Spinal cord (tissue), 10 donors: ENCODE measurements around the gene RPAP2. TPM values are rescaled to one million over a fixed set of nuclear protein-coding genes. Genes with fewer than 3 reads are reported as not detected.
A peak's percentile ranks its signal among the peaks of the same experiment; 100 is the strongest.
"Not testable (repeated sequence)": the region's sequence is repeated elsewhere in the genome, so short reads cannot be mapped to it uniquely, and the experiment has no call there.

Source experiments
- DNase-seq, 6 donors: peaks; one replicate each; pipeline versions ENCODE4 v3.0.0 to v3.0.0-alpha.2; 2013 to 2015; ENCODE audit warnings: low spot score in 6 of 6, low read depth in 4 of 6
- H3K27ac ChIP-seq: one replicate; pipeline ENCODE4 v1.5.1; 2013; ENCODE audit warnings: low read depth, low read length, control low read depth
- H3K27me3 ChIP-seq: one replicate; pipeline ENCODE4 v1.6.1; 2013; ENCODE audit warnings: low read length; ENCODE audit not compliant: control insufficient read depth, insufficient read depth
- H3K36me3 ChIP-seq: one replicate; pipeline ENCODE4 v1.6.1; 2013; ENCODE audit warnings: low read length; ENCODE audit not compliant: control insufficient read depth, insufficient read depth
- H3K4me1 ChIP-seq: one replicate; pipeline ENCODE4 v1.6.1; 2013; ENCODE audit warnings: low read length; ENCODE audit not compliant: control insufficient read depth, insufficient read depth
- H3K4me3 ChIP-seq: one replicate; pipeline ENCODE4 v1.5.1; 2013; ENCODE audit warnings: low read depth, low read length, control low read depth
- H3K9me3 ChIP-seq: one replicate; pipeline ENCODE4 v1.6.1; 2013; ENCODE audit warnings: low read length; ENCODE audit not compliant: control insufficient read depth, insufficient read depth
- WGBS: methylation state at CpG from one replicate; pipeline ENCODE4 v1.1.5; 2013; ENCODE audit warnings: missing lambda C conversion rate; ENCODE audit not compliant: insufficient coverage; 5-methylcytosine and 5-hydroxymethylcytosine counted together
- polyA plus RNA-seq, 2 donors: library from polyadenylated mRNA; unstranded; fragments of 120-200 nt; gene quantifications; one replicate each; pipeline ENCODE4 v1.2.1, GENCODE V29; 2013; ENCODE audit not compliant: insufficient read length in 2 of 2
- total RNA-seq, 2 donors: library from RNA; depleted of rRNA in 1 of 2; stranded (reverse); fragments of 120-200 nt in 1 of 2; fragments of >200 nt in 1 of 2; gene quantifications; one replicate each; pipeline versions ENCODE4 v1.2.3 to v1.2.4, GENCODE V29; 2013 to 2014
- donor health status: healthy.

Gene RPAP2
- total and polyA plus RNA-seq, 4 donors = 13.6 to 35.3 (median 20.0) TPM

DNA sequence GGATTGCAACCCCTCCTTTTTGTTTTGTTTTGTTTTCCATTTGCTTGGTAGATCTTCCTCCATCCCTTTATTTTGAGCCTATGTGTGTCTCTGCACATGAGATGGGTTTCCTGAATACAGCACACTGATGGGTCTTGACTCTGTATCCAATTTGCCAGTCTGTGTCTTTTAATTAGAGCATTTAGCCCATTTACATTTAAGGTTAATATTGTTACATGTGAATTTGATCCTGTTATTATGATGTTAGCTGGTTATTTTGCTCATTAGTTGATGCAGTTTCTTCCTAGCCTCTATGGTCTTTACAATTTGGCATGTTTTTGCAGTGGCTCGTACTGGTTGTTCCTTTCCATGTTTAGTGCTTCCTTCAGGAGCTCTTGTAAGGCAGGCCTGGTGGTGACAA lies 135.7 kb downstream of the RPAP2 start:
- no CpG with 5 or more reads among the region's 1 CpG for WGBS
- H3K4me1 ChIP-seq, DNase-seq, H3K4me3 ChIP-seq, H3K9me3 ChIP-seq, H3K27ac ChIP-seq, H3K27me3 ChIP-seq, H3K36me3 ChIP-seq: not testable (repeated sequence)

DNA sequence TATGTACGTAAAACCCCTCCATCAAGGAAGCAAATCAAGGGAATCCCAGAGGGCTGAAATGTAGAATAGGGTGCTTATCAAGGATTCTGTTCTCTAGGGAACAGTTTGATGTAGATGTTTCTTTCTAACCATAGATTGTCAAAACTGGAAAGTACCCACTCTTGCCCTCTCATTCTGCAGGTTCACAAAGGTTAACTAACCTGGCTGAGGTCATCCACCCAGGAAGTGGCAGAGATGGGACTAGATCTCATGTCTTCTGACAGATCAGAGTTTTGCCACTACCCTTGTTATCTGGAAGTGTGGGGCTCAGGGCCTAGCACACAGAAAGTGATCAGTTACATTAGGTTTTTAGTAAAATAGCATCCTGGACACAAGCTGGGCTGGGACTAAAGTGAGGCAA lies 140.4 kb downstream of the RPAP2 start:
- Histone ChIP-seq H3K36me3 (no peaks in the 10 kb centered on the region), H3K9me3 (no peaks in the 10 kb centered on the region), H3K27ac (no peak overlapping the region), H3K4me3 (no peak overlapping the region), H3K4me1 (peaks cover 7% of the 10 kb centered on the region), H3K27me3 (no peaks in the 10 kb centered on the region)
- no peak for DNase-seq
- WGBS = no CpG with 5 or more reads among the region's 1 CpG

DNA sequence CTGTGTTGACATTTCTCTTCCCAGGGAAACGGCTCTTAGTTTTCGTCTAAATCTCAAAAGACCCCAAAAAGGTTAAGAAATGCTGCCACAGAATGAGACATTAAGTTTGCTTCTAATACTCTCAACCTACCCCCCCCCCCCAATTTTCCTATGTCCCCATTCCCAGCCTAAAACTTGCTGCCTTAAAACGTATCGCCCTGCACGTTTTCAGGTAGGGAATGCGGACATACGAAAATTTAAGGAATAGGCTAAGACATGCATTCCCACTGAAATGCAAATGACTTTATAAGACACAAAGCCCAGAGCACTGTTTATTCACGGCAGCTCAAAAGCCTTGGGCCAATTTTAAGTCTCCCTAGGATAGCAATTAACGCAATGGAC lies 142.4 kb downstream of the RPAP2 start:
- H3K9me3 ChIP-seq = no peaks in the 10 kb centered on the region
- H3K36me3 ChIP-seq = no peaks in the 10 kb centered on the region
- H3K4me3 ChIP-seq = no peak overlapping the region
- H3K4me1 ChIP-seq = peaks cover 7% of the 10 kb centered on the region
- WGBS = 73% methylated on average over 7 of the region's 9 CpGs
- H3K27ac ChIP-seq = no peak overlapping the region
- H3K27me3 ChIP-seq = no peaks in the 10 kb centered on the region
- DNase-seq = no peak

DNA sequence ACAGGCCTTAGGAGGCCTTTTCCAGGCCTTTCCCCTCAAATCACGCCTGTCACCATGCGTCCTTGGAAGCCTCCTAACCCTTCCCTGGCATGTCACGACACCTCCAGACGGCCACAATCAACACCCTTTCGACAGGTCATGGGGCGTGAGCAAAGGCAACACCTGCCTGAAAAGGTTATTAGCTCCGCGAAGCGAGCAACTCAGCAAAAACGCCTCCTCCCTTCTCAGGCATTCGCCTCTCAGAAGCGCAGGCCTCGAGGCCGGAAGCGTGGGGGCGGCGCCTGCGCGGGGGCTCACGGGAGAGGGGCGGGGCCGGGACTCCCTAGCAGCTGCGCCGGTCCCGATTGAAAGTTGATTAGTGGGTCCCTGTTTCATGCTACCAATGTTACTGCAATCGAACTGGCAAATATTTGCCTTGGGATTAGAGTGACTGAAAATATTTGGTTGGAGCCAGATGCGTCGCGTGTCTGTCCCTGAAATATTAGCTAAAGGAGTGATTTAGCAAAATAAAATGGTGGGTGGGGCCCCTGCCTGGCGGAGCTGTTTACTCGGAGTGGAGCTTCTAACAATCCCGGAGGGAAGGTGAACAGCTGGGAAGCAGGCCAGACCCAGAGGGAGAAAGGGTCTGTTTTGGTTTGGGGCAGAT lies 143.0 kb downstream of the RPAP2 start:
- Histone ChIP-seq H3K27ac (no peak overlapping the region), H3K36me3 (no peaks in the 10 kb centered on the region), H3K27me3 (no peaks in the 10 kb centered on the region), H3K4me1 (peaks cover 7% of the 10 kb centered on the region), H3K9me3 (no peaks in the 10 kb centered on the region), H3K4me3 (no peak overlapping the region)
- DNase-seq = peak in 5 of 6 donors; percentile 2 to 81 (median 12)
- WGBS = 50% methylated on average over 27 of the region's 32 CpGs

DNA sequence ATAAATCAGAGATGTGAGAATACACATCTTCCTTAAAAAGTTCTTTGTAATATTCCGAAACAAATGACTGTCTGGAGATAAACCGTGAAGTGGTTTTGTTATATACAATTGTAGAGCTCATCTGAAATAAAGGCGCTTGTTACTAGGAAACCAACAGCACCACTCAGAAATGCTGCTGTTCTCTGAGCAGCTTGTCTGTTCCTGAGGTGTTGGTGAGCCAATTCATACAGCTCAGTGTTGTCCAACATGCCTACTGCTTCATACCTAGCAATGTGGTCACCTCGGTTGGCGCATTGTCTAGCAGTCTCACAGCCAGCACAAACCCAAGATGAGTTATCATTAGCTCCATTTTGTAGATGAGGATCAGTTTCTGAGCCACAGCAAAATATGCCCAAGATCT lies 143.5 kb downstream of the RPAP2 start:
- Histone ChIP-seq H3K27me3 (no peaks in the 10 kb centered on the region), H3K9me3 (no peaks in the 10 kb centered on the region), H3K27ac (no peak overlapping the region), H3K4me1 (peaks cover 7% of the 10 kb centered on the region), H3K4me3 (no peak overlapping the region), H3K36me3 (no peaks in the 10 kb centered on the region)
- WGBS = 57% methylated on average over 2 of the region's 5 CpGs
- DNase-seq = peak in 5 of 6 donors; percentile 0 to 56 (median 4)

DNA sequence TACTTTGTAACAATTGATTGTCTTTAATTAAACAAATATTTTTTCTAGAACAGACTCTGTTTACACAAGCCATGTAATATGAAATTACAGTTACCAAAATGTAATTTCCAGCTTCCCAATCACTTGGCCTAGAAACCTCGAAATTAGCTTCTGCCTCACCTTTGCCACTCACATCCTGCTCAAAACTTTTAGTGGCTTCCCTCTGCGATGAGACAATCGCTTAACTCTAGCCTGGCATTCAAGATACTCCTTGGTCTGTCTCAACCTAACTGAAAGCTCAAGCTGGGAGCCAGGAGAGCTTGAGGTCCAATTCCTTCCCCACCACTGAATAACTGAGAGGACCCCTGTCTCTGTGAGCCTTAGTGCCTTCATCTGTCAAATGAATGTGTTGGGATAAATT lies 145.0 kb downstream of the RPAP2 start:
- no peak overlapping the region for H3K27ac ChIP-seq
- peaks cover 7% of the 10 kb centered on the region for H3K4me1 ChIP-seq
- DNase-seq = no peak
- H3K9me3 ChIP-seq = no peaks in the 10 kb centered on the region
- WGBS = 96% methylated on average over 3 of the region's 3 CpGs
- no peaks in the 10 kb centered on the region for H3K36me3 ChIP-seq
- H3K27me3 ChIP-seq = no peaks in the 10 kb centered on the region
- no peak overlapping the region for H3K4me3 ChIP-seq

DNA sequence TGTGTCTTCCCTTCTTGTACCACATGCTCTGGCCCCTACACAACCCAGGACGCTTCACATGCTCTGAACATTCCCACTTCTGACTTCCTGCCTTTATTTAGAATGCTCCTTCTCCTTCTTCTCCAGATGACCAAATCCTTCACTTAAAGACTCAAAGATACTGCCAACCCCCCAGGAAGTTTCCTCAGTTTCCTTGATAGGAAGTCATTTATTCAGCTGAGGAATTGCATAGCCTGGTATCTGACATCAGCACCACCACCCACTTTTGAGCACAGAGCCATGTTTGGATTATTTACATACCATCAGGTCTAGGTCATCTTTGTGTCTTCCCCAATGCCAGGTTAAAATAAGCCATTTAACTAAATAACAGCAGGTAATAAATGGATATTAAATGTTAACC lies 145.5 kb downstream of the RPAP2 start:
- Histone ChIP-seq H3K27ac (no peak overlapping the region), H3K4me3 (no peak overlapping the region), H3K4me1 (peaks cover 7% of the 10 kb centered on the region), H3K36me3 (no peaks in the 10 kb centered on the region), H3K9me3 (no peaks in the 10 kb centered on the region), H3K27me3 (no peaks in the 10 kb centered on the region)
- WGBS = 70% methylated on average over 1 of the region's 1 CpG
- DNase-seq = no peak

DNA sequence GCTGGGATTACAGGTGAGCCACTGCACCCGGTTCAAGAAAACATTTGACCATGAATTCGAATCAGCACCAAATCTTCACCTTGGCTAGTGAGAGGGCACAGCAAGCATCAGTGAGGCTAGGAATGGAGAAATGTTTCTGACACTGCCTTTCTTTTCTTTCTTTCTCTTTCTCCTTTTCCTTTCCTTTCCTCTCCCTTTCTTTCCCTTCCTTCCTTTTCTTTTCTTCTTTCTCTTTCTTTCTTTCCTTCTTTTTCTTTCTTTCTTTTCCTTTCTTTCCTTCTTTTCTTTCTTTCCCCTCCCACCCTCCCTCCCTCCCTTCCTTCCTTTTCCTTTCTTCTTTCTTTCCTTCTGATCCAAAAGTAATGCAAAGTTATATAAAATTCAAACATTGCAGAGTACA lies 147.0 kb downstream of the RPAP2 start:
- Histone ChIP-seq H3K27me3 (no peaks in the 10 kb centered on the region), H3K36me3 (no peaks in the 10 kb centered on the region), H3K27ac (no peak overlapping the region), H3K9me3 (no peaks in the 10 kb centered on the region), H3K4me3 (no peak overlapping the region), H3K4me1 (peaks cover 7% of the 10 kb centered on the region)
- no peak for DNase-seq
- WGBS = 100% methylated on average over 1 of the region's 2 CpGs

DNA sequence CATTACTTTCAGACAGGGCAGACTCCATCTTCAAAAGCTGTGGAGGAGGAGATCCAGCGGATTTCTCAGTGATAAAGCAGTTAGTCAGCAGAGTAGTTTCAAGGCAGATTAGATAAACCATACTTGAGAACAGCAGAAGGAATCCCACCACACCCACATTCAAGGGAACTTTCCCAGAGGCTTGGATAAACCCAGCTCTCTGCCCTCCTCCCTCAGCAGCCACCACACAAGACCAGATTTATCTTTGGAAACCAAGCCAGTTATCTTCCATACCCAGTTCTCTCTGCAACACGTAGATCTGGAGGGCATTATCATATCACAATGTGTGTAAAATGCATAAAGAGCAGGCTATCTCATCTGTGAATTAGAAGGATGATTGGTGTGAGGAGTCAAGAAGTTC lies 147.7 kb downstream of the RPAP2 start:
- Histone ChIP-seq H3K36me3 (no peaks in the 10 kb centered on the region), H3K4me1 (peaks cover 7% of the 10 kb centered on the region), H3K27ac (no peak overlapping the region), H3K9me3 (no peaks in the 10 kb centered on the region), H3K27me3 (no peaks in the 10 kb centered on the region), H3K4me3 (no peak overlapping the region)
- DNase-seq = no peak
- 60% methylated on average over 1 of the region's 2 CpGs for WGBS

DNA sequence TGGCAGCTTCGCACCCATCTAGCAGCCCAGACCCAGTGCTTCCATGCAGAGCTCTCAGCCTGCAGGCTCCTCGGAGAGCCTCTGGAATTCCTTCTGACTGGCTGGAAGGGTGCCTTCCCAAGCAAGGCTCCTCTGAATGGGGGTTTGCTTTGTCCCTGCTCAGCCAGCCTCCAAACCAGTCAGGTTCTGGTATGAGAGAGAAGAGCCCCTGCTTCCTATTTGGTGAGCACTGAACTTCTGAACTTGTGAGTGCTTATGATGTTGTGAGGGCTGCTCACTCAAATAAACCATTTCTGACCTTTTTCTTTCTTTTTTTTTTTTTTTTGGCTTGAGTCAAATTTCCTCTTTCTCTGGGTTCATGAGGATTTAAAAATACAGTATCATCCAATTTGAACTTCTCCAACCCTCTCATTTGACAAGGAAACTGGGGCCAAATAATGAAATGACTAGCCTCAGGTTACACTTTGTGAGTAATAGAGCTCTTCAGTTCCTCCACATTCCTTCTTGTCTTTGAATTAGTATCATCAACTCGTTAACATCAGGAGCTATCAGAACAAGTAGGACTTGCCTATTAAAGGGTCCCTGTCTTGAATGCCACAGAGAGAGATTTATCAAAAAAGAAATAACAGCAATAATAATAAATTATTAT lies 148.3 kb downstream of the RPAP2 start:
- H3K4me3 ChIP-seq = no peak overlapping the region
- H3K27me3 ChIP-seq = no peaks in the 10 kb centered on the region
- no peak overlapping the region for H3K27ac ChIP-seq
- H3K9me3 ChIP-seq = no peaks in the 10 kb centered on the region
- no peaks in the 10 kb centered on the region for H3K36me3 ChIP-seq
- DNase-seq = no peak
- H3K4me1 ChIP-seq = peaks cover under 1% of the 10 kb centered on the region
- WGBS = 45% methylated on average over 2 of the region's 3 CpGs
